Ishikawa (cell line): ENCODE data around the gene ATP6V0B.

ENCODE experiments used
- CEBPB ChIP-seq: IDR thresholded peaks from 2 replicates; pipeline ENCODE4 v1.6.1; 2012
- CREB1 ChIP-seq: IDR thresholded peaks from 2 replicates; pipeline ENCODE4 v1.6.1; 2012; ENCODE audit warnings: low read depth
- EGR1 ChIP-seq: IDR thresholded peaks from 2 replicates; pipeline ENCODE4 v1.6.1; 2012
- EP300 ChIP-seq: IDR thresholded peaks from 2 replicates; pipeline ENCODE4 v1.6.1; 2012; ENCODE audit warnings: borderline replicate concordance
- FOXM1 ChIP-seq: IDR thresholded peaks from 2 replicates; pipeline ENCODE4 v1.6.1; 2012; ENCODE audit warnings: low read depth, borderline replicate concordance
- NFIC ChIP-seq: IDR thresholded peaks from 2 replicates; pipeline ENCODE4 v1.6.1; 2012
- RAD21 ChIP-seq: IDR thresholded peaks from 2 replicates; pipeline ENCODE4 v1.6.1; 2012; ENCODE audit warnings: low read depth
- TAF1 ChIP-seq: IDR thresholded peaks from 2 replicates; pipeline ENCODE4 v1.6.1; 2012; ENCODE audit warnings: low read depth, mild to moderate bottlenecking
- TCF12 ChIP-seq: IDR thresholded peaks from 2 replicates; pipeline ENCODE4 v1.6.1; 2012; ENCODE audit warnings: low read depth
- TEAD4 ChIP-seq: IDR thresholded peaks from 2 replicates; pipeline ENCODE4 v1.6.1; 2012
- YY1 ChIP-seq: IDR thresholded peaks from 2 replicates; pipeline ENCODE4 v1.6.1; 2012; ENCODE audit warnings: low read depth
- ZBTB7A ChIP-seq: IDR thresholded peaks from 2 replicates; pipeline ENCODE4 v1.6.1; 2012; ENCODE audit warnings: low read depth
- TF ChIP-seq, protein P1 (sequence below): IDR thresholded peaks from 2 replicates; pipeline ENCODE4 v1.6.1; 2012
- TF ChIP-seq, protein P2 (sequence below): IDR thresholded peaks from 2 replicates; pipeline ENCODE4 v1.6.1; 2012
- TF ChIP-seq, protein P3 (sequence below): IDR thresholded peaks from 2 replicates; pipeline ENCODE4 v1.6.1; 2012; ENCODE audit warnings: low read depth, mild to moderate bottlenecking

ATP6V0B gene

DNA sequence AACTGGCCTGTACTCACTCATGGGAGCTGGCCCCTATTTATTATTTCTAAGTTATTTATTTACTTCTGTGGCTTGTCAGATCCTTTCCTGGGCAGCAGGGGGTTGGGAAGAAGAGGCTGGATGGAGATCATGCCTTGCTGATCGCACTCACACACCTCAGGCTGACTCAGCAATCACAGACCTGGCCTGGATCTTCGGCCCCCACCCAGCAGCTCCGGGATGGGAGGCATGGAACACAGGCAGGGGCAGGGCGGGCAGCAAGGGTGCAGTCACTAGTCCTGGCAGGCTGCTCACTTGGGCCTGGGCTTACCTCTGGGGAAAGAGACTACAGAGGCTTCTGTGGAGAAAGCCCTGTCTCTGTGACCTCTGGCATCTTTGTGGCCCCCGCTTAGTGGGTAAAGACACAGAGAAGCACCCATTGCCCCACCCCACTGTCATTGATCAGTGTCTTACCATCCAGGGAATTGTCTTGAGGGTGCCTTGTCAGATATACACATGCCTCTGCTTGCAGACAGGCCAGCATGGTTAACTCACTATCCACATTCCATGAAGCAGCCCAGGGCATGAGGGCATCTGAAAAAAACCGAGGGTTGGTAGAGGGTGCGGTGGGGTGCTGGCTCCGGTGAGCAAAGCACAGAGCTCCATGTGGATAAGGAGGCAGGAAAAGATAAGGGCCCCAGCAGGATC lies 37.4 kb upstream of the ATP6V0B start:
- TF ChIP-seq ZBTB7A: no peak
- TF ChIP-seq EGR1: no peak
- no peak for TF ChIP-seq TCF12
- no peak for TF ChIP-seq EP300
- no peak for TF ChIP-seq TAF1
- TF ChIP-seq YY1: no peak
- no peak for TF ChIP-seq FOXM1
- no peak for TF ChIP-seq NFIC
- TF ChIP-seq, protein P1, sequence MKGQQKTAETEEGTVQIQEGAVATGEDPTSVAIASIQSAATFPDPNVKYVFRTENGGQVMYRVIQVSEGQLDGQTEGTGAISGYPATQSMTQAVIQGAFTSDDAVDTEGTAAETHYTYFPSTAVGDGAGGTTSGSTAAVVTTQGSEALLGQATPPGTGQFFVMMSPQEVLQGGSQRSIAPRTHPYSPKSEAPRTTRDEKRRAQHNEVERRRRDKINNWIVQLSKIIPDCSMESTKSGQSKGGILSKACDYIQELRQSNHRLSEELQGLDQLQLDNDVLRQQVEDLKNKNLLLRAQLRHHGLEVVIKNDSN: no peak
- no peak for TF ChIP-seq CREB1
- TF ChIP-seq, protein P2, sequence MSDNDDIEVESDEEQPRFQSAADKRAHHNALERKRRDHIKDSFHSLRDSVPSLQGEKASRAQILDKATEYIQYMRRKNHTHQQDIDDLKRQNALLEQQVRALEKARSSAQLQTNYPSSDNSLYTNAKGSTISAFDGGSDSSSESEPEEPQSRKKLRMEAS: no peak
- TF ChIP-seq, protein P3, sequence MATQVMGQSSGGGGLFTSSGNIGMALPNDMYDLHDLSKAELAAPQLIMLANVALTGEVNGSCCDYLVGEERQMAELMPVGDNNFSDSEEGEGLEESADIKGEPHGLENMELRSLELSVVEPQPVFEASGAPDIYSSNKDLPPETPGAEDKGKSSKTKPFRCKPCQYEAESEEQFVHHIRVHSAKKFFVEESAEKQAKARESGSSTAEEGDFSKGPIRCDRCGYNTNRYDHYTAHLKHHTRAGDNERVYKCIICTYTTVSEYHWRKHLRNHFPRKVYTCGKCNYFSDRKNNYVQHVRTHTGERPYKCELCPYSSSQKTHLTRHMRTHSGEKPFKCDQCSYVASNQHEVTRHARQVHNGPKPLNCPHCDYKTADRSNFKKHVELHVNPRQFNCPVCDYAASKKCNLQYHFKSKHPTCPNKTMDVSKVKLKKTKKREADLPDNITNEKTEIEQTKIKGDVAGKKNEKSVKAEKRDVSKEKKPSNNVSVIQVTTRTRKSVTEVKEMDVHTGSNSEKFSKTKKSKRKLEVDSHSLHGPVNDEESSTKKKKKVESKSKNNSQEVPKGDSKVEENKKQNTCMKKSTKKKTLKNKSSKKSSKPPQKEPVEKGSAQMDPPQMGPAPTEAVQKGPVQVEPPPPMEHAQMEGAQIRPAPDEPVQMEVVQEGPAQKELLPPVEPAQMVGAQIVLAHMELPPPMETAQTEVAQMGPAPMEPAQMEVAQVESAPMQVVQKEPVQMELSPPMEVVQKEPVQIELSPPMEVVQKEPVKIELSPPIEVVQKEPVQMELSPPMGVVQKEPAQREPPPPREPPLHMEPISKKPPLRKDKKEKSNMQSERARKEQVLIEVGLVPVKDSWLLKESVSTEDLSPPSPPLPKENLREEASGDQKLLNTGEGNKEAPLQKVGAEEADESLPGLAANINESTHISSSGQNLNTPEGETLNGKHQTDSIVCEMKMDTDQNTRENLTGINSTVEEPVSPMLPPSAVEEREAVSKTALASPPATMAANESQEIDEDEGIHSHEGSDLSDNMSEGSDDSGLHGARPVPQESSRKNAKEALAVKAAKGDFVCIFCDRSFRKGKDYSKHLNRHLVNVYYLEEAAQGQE: no peak
- TF ChIP-seq RAD21: no peak

DNA sequence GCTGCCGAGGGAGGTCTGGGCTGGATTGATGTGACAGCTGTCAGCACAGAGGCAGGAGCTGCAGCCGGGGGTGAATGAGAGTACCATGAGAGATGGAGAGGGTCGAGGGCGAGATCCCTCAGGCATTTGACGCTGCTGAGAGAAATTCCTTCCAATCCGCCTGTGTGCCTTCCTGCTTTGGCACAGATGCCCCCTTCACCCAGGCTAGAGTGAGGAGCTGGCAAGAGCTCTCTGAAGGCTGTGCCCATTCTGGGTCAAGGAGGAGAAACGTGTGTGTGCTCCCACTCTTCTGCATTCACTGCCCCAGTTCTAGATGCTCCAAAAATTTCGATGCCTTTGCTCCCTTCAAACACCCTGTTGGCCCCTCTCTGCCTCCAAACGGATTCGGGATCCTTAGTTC lies 36.4 kb upstream of the ATP6V0B start:
- TF ChIP-seq RAD21 (no peak), TCF12 (no peak), CREB1 (no peak), CEBPB (no peak), EP300 (no peak), FOXM1 (no peak), NFIC (no peak), TAF1 (no peak)
- TF ChIP-seq, protein P3: no peak

DNA sequence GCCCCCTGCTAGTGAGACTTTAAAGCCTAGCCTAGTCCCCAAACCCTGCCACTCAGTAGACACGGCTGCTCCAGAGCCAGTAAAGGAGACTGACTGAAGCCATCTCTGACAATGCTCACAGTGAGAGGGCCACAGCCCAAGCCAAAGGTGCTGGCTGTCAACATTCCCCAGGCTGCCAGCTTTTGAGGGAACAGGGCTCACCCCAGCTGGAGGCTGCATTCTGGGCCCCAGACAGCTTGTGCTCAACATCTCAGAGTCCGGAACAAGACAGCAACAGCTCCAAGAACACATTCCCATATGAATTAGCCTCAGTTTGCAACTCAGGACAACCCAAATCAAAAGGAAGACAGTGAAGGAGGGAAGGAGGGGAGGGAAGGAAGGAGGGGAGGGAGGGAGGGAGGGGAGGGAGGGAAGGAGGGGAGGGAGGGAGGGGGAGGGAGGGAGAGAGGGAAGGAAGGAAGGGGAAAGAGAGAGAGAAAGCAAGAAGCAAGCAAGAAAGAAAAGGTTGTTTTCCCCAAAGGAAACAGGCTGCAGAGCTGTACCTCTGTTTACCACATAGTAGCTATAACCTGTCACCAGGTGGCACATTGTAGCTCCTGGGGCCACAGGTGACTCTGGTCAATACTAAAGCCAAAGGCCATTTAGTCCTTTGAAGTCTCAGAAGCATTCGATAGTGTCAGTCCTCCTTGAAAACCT lies 35.7 kb upstream of the ATP6V0B start:
- TF ChIP-seq, protein P3: no peak
- TF ChIP-seq, protein P1: no peak
- TF ChIP-seq, protein P2: no peak
- no peak for TF ChIP-seq ZBTB7A

DNA sequence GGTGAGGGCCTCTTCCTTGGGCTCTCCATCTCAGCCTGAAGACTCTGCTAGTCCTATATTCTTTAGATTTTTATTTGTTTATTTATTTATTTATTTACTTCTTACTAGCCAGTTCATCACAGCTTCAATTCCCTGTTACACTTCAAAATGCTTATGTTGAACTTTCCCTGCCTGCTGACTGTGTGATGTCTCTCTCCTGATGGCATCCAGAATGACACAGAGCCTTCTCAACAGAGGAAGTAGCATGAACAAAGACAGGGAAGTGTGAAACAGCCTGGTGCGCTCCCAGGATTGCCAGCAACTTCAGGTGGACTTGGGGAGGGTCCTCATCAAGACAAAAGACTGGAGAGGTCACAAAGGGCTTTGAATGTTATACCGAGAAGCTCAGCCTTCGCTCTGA lies 32.3 kb upstream of the ATP6V0B start:
- no peak for TF ChIP-seq EGR1

DNA sequence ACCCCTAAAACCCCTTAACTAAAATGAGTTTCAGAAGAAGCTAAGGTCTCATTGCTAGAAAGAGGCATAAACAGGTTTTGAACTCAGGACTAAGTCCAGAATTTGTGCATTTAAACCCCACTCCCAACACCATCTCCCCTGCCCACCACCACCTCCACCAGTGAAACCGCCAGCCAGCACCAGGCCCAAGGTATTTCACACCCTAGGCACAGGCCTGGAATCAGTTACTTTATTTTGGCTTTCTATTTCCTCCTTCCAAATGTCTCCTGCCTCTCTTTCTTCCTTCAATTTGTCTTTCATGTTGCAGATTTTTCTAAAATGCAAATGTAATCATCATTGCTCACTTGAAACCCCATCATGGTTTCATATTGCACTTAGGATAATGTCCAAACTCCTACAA lies 29.9 kb upstream of the ATP6V0B start:
- TF ChIP-seq TAF1: no peak
- no peak for TF ChIP-seq CREB1
- no peak for TF ChIP-seq NFIC
- TF ChIP-seq TEAD4: no peak
